AG04449 (cell line): ENCODE results near the gene LDB2.
A peak's percentile ranks its signal among the peaks of the same experiment; 100 is the strongest.
"Not testable (repeated sequence)": the region's sequence is repeated elsewhere in the genome, so short reads cannot be mapped to it uniquely, and the experiment has no call there.

ENCODE experiments used
- CTCF ChIA-PET: fragments of 350-600 bp; formaldehyde crosslinking; extraction: SDS; loops from one replicate; lab custom pipeline; 2021; ENCODE audit warnings: antibody characterized with exemption; lab: Yijun Ruan, JAX
- POLR2A ChIA-PET: fragments of 400-600, 350-600 bp; formaldehyde crosslinking; extraction: SDS; loops from one replicate; lab custom pipeline; 2020; ENCODE audit warnings: antibody characterized with exemption, inconsistent platforms; lab: Yijun Ruan, JAX
- DNase-seq: peaks from one replicate; pipeline ENCODE4 v3.0.0-alpha.2; 2010; ENCODE audit warnings: low read depth, low spot score
- H3K4me3 ChIP-seq: 2 replicates; pipeline ENCODE4 v1.5.1; 2011; ENCODE audit warnings: low read depth, mild to moderate bottlenecking, control low read depth, low read length
- CTCF ChIP-seq: IDR thresholded peaks from one replicate; pipeline ENCODE4 v1.5.1; 2011; ENCODE audit warnings: mild to moderate bottlenecking, moderate library complexity, low read length, control low read depth, inconsistent platforms; ENCODE audit not compliant: insufficient read depth; ENCODE audit errors: missing control alignments

Gene LDB2

GRCh38 chr4:16524406-16524805 is 374.0 kb downstream of the LDB2 start:
- no peak overlapping the region for H3K4me3 ChIP-seq
- DNase-seq, result no peak
- ChIA-PET CTCF (interaction anchor here (1.2 to 1.5 kb wide), 2 partner anchors 8 to 86 kb away, joined by 3 to 6 read pairs; no protein-coding TSS in a partner anchor), POLR2A (no interaction called here)
- no peak for TF ChIP-seq CTCF

GRCh38 chr4:16523526-16523925 is 374.9 kb downstream of the LDB2 start:
- DNase-seq, H3K4me3 ChIP-seq, CTCF ChIA-PET, POLR2A ChIA-PET: not testable (repeated sequence)

GRCh38 chr4:16521156-16521915 is 377.1 kb downstream of the LDB2 start:
- CTCF ChIA-PET, result interaction anchor here (1.1 kb wide), 1 partner anchor 803 kb away, joined by 3 read pairs; no protein-coding TSS in a partner anchor
- DNase-seq, result no peak
- POLR2A ChIA-PET, result no interaction called here
- no peak for TF ChIP-seq CTCF
- no peak overlapping the region for H3K4me3 ChIP-seq

GRCh38 chr4:16516796-16517439 is 381.5 kb downstream of the LDB2 start:
- TF ChIP-seq CTCF, result peak; percentile 59
- CTCF ChIA-PET, result interaction anchor here (0.7 to 1.9 kb wide), 15 partner anchors 8 to 956 kb away, joined by 3 to 6 read pairs (median 3); no protein-coding TSS in a partner anchor
- H3K4me3 ChIP-seq, result no peak overlapping the region
- DNase-seq, result peak; percentile 53
- POLR2A ChIA-PET, result no interaction called here

- TF ChIP-seq CTCF, result no peak
- DNase-seq, result no peak
- ChIA-PET POLR2A (no interaction called here), CTCF (interaction anchor here (2.0 kb wide), 1 partner anchor 935 kb away, joined by 4 read pairs; no protein-coding TSS in a partner anchor)
- H3K4me3 ChIP-seq, result no peak overlapping the region
These were observed 384.6 kb downstream of the LDB2 start for GRCh38 chr4:16513876-16514275.

- ChIA-PET POLR2A (no interaction called here), CTCF (interaction anchor here (0.8 to 1.0 kb wide), 2 partner anchors 10 to 64 kb away, joined by 3 read pairs; no protein-coding TSS in a partner anchor)
- DNase-seq, result no peak
- TF ChIP-seq CTCF, result no peak
- no peak overlapping the region for H3K4me3 ChIP-seq
These were observed 389.5 kb downstream of the LDB2 start for GRCh38 chr4:16508968-16509367.
